OCI-LY3 (cell line): ENCODE data around the gene LYRM1.

Source experiments
- CTCF ChIP-seq: fragments of 200-600, 300-600 bp; sonication (generic); IDR thresholded peaks from 2 replicates; pipeline ENCODE4 v1.5.1; 2014; ENCODE audit warnings: antibody characterized with exemption, low read length, low read depth
- EZH2phosphoT487 ChIP-seq: fragments of 200-600 bp; shearing (Covaris generic); IDR thresholded peaks from 2 replicates; pipeline ENCODE4 v1.6.1; 2018; ENCODE audit warnings: antibody characterized with exemption, mixed run types, low read depth

DNA sequence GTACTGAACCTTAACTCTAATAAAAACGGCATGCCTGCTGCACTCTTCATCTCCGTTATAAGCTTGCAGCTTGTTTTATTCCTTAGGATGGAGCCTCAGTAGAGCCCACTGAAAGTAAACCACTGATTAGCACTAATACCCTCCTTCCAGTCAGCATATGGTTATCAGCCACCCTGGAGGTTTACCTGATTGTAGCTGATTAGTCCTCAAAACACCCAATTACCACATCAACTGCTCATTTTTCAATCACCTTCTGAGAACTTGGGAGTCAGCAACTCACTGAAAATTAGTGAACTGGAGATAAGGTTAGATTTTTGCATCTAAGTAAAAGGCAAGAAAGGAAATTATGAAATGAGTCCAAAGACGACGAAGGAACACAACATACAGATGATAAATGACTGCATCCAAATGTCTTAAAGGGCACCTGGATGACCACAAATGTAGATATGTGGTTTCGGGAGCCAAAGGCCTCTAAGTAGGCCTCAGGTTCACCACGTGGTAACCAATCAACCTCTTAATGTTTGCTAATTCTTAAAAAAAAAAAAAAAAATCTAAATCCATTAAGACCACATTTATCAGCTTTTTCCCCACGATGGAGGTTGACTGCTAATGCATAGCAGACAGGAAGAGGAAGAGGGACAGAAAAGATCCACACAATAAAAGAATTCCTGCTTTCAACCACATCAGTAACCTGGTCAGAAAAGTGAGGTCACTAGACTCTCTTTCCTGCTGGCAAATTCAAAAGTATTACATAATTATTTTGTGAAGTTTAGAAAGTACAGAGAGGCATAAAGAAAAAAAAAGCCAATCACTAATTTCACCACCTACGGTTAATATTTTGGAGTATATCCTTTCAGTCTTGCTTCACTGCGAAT, 28.4 kb upstream of the LYRM1 start:
- TF ChIP-seq CTCF, result no peak
- TF ChIP-seq EZH2phosphoT487, result no peak
